Esophagus squamous epithelium (tissue), 5 donors: ENCODE measurements around the gene ABHD1. TPM values are rescaled to one million over a fixed set of nuclear protein-coding genes. Genes with fewer than 3 reads are reported as not detected.

Experiments
- DNase-seq: peaks from one replicate; lab custom pipeline; 2025; lab: John Stamatoyannopoulos, UW
- H3K27ac ChIP-seq, 4 donors: fragments of 200-600 bp; sonication (generic); one replicate each; pipeline ENCODE4 v1.5.1; 2016 to 2019; ENCODE audit warnings: mild to moderate bottlenecking in 1 of 4
- H3K27me3 ChIP-seq, 4 donors: fragments of 200-600 bp; sonication (generic); 1 replicate in 3 of 4; 2 replicates in 1 of 4; pipeline versions ENCODE4 v1.5.1 to v1.6.0; 2017 to 2021; ENCODE audit warnings: antibody characterized with exemption in 1 of 4
- H3K36me3 ChIP-seq, 3 donors: fragments of 200-600 bp; sonication (generic); one replicate each; pipeline ENCODE4 v1.5.1; 2016 to 2019
- H3K4me1 ChIP-seq, 3 donors: fragments of 200-600 bp; sonication (generic); one replicate each; pipeline ENCODE4 v1.5.1; 2017 to 2019
- H3K4me3 ChIP-seq, 4 donors: fragments of 200-600 bp; sonication (generic); 1 replicate in 3 of 4; 2 replicates in 1 of 4; pipeline ENCODE4 v1.5.1; 2016 to 2019; ENCODE audit warnings: mild to moderate bottlenecking in 2 of 4, moderate library complexity in 1 of 4
- H3K9me3 ChIP-seq, 3 donors: fragments of 200-600 bp; sonication (generic); one replicate each; pipeline ENCODE4 v1.5.1; 2016 to 2019
- POLR2A ChIP-seq, 4 donors: fragments of 450-650 bp; IDR thresholded peaks; one replicate each; pipeline ENCODE4 v1.6.1; 2017; ENCODE audit warnings: antibody characterized with exemption in 4 of 4, mild to moderate bottlenecking in 4 of 4, moderate library complexity in 3 of 4
- WGBS, 2 donors: methylation state at CpG; one replicate each; pipeline ENCODE4 v1.1.5; 2018; 5-methylcytosine and 5-hydroxymethylcytosine counted together
- intact Hi-C: fragments of 100-400 bp; cut with DNase I; formaldehyde crosslinking; loops from one replicate; pipeline ENCODE4 v1.15.0; 2022
- total RNA-seq, 4 donors: library from RNA; depleted of rRNA; stranded (reverse); fragments of >200 nt; gene quantifications; one replicate each; pipeline ENCODE4 v1.1.0, GENCODE V29; 2016
- TF ChIP-seq, protein P1 (sequence below), 6 experiments: fragments of 450-650 bp in 4 of 6; fragments of 200-600 bp in 2 of 6; sonication (generic) in 2 of 6; IDR thresholded peaks; one replicate each; pipeline ENCODE4 v1.5.1; 2016 to 2019; ENCODE audit warnings: antibody characterized with exemption in 6 of 6, mild to moderate bottlenecking in 4 of 6, moderate library complexity in 4 of 6
- donor health status: DM: yes; HTN: yes; CAD: no.

Gene ABHD1
- total RNA-seq, 4 donors from 2014 or later: not detected

DNA sequence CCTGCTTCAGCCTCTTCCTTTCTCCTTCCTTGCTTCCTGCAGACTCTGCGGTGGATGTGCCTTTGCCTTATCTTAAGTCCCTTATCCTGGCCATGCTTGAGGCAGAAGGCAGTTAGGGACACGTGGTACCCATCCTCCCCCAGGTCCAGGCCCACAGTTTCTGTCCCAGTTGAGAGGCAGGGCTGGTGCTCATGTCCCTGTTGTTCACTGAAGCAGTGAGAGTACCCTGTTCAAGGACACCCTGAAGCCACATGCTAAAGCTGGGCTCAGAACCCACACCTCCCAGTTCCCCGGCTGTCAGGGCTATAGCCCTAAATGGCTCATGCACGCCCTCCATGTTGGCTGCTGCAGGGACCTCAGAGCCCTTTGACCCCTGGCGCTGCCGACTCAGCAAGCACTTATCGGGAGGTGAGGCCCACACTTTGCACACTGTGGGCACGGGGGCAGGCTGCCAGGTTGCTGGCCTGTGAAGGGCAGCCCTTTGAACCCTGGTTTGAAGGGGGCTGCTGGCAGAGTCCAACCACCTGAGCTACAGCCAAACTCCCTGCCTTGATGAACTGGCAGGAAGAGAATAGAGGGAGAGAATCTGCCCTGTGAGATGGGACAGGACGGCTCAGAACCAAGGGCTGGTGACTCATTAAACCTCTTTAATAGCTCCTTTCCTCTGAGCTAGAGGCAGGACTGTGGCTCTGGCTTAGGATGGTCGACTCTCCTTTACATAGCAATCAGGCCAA lies 30.8 kb upstream of the ABHD1 start:
- no peaks in the 10 kb centered on the region for H3K36me3 ChIP-seq
- WGBS, 2 donors: 54 to 73% methylated on average over 3 to 6 of the region's 10 CpGs
- H3K27ac ChIP-seq: no peak overlapping the region
- no peaks in the 10 kb centered on the region for H3K9me3 ChIP-seq
- intact Hi-C loops: loop anchor here (10.0 kb wide), 1 partner anchor 212 kb away; the partner anchor contains the start of gene UCN
- TF ChIP-seq POLR2A (IDR thresholded peaks at IDR 0.05): no peak
- H3K27me3 ChIP-seq: no peaks in the 10 kb centered on the region
- H3K4me3 ChIP-seq: no peak overlapping the region
- no peak for DNase-seq
- H3K4me1 ChIP-seq: peaks cover 6 to 11% (median 8%) of the 10 kb centered on the region in 3 donors

DNA sequence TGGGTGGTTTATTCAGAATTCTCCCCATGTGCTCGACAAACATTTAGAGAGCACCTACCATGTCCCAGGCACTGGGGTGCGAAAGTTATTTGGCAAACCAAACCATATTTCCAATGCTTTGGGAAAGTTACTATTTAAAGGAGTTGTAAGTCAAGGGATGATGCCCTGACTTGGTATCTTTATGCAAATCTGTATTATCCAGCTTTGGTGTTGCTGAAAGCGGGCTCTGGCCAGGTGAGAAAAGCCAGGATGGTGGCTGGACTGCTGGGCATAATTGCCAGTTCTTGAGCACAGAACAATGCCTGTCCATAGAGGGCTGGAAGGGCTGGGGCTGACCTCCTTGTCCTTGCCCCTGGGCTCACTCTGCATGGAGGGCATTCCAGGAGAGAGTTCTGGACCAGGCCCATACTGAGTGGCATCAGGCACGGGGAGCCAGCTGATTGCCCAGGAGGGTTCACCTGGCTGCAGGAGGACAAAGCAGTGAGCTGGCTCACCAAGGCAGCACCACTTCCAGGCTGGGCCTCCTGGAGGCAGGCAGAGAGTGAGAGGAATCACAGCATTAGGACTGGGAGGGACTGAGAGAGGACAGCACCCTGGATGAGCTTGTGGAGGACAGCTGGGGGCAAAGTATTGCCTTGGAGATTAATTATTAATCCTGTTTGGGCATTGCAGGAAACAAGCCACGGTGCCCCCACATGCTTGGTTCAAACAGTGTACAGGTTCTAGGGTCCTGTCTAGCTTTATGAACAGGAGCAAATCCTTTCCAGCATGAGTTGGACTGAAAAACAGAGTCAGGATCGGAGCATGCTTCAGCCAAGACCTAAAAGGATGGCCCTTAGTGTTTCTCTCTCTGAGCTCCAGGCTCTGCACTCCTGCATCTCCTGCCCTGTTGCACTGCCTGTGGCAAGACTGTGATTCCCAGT lies 29.9 kb upstream of the ABHD1 start:
- H3K36me3 ChIP-seq: no peaks in the 10 kb centered on the region
- 75 to 93% methylated on average over 4 to 6 of the region's 6 CpGs for WGBS, 2 donors
- H3K27ac ChIP-seq: no peak overlapping the region
- no peaks in the 10 kb centered on the region for H3K27me3 ChIP-seq
- no peaks in the 10 kb centered on the region for H3K9me3 ChIP-seq
- intact Hi-C loops: loop anchor here (10.0 kb wide), 1 partner anchor 211 kb away; the partner anchor contains the start of gene UCN
- no peak for DNase-seq
- no peak overlapping the region for H3K4me3 ChIP-seq
- H3K4me1 ChIP-seq: peaks cover 6 to 11% (median 8%) of the 10 kb centered on the region in 3 donors
- no peak for TF ChIP-seq POLR2A (IDR thresholded peaks at IDR 0.05)
- TF ChIP-seq, protein P1, sequence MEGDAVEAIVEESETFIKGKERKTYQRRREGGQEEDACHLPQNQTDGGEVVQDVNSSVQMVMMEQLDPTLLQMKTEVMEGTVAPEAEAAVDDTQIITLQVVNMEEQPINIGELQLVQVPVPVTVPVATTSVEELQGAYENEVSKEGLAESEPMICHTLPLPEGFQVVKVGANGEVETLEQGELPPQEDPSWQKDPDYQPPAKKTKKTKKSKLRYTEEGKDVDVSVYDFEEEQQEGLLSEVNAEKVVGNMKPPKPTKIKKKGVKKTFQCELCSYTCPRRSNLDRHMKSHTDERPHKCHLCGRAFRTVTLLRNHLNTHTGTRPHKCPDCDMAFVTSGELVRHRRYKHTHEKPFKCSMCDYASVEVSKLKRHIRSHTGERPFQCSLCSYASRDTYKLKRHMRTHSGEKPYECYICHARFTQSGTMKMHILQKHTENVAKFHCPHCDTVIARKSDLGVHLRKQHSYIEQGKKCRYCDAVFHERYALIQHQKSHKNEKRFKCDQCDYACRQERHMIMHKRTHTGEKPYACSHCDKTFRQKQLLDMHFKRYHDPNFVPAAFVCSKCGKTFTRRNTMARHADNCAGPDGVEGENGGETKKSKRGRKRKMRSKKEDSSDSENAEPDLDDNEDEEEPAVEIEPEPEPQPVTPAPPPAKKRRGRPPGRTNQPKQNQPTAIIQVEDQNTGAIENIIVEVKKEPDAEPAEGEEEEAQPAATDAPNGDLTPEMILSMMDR (IDR thresholded peaks at IDR 0.05): no peak

DNA sequence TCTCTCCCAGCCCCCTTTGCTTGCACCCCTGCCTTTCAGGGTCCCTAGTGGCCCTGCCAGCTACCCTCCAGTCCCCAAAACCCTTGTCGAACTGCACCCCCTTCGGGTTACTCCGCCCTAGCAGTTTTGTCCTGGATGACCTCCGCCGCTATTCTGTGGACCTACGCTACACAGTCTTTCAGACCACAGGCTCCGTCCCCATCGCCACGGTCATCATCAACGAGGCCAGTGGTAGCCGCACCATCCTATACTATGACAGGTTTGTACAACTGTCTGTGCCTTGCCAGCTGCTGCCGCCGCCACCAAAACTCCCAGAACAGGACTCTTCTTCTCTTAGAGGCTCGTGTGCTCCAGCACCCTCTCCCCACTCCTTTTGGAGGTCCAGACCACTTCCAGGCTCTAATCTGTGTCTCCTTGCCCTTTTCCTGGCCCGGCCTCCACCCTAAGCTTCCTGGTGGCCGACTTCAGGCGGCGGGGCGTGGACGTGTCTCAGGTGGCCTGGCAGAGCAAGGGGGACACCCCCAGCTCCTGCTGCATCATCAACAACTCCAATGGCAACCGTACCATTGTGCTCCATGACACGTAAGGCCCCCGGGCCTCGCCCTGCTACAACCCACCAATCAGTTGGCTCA lies 29.1 kb upstream of the ABHD1 start:
- no peaks in the 10 kb centered on the region for H3K27me3 ChIP-seq

DNA sequence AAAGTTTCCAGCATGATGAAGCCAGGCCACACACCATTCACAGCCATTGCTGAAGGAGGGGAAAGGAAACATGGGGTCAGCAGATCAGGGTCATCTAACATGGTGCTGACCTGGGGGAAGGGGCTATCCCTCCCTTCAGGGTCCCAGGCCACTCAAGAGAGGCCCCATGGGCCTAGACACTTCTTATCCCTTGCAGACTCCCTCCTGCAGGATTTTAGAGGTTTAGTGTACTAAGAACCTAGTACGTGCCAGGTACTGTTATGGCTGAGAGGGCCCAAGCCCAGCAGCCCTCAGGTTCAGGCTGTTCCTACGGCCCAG lies 28.2 kb upstream of the ABHD1 start:
- Histone ChIP-seq H3K4me3 (no peak overlapping the region), H3K9me3 (no peaks in the 10 kb centered on the region), H3K36me3 (peaks cover 0 to 5% (median 0%) of the 10 kb centered on the region in 3 donors), H3K27ac (no peak overlapping the region), H3K27me3 (no peaks in the 10 kb centered on the region), H3K4me1 (peaks cover 6 to 11% (median 8%) of the 10 kb centered on the region in 3 donors)
- TF ChIP-seq, protein P1 (IDR thresholded peaks at IDR 0.05): no peak
- no peak for TF ChIP-seq POLR2A (IDR thresholded peaks at IDR 0.05)
- WGBS, 2 donors: 90 to 100% methylated on average over 1 to 2 of the region's 2 CpGs
- no peak for DNase-seq
- intact Hi-C loops: loop anchor here (10.0 kb wide), 1 partner anchor 209 kb away; the partner anchor contains the start of gene UCN

More for the DNA sequence above, 29.1 kb upstream of the ABHD1 start:
- peaks cover 0 to 4% (median 0%) of the 10 kb centered on the region in 3 donors for H3K36me3 ChIP-seq
- TF ChIP-seq, protein P1 (IDR thresholded peaks at IDR 0.05): no peak
- no peak for TF ChIP-seq POLR2A (IDR thresholded peaks at IDR 0.05)
- H3K9me3 ChIP-seq: no peaks in the 10 kb centered on the region
- H3K4me1 ChIP-seq: peaks cover 6 to 11% (median 8%) of the 10 kb centered on the region in 3 donors
- no peak overlapping the region for H3K27ac ChIP-seq
- H3K4me3 ChIP-seq: no peak overlapping the region
- no peak for DNase-seq
- 90 to 92% methylated on average over 12 to 17 of the region's 24 CpGs for WGBS, 2 donors
- intact Hi-C loops: loop anchor here (10.0 kb wide), 1 partner anchor 210 kb away; the partner anchor contains the start of gene UCN
